ENCODE data around the gene FN1.

The FN1 gene

DNA sequence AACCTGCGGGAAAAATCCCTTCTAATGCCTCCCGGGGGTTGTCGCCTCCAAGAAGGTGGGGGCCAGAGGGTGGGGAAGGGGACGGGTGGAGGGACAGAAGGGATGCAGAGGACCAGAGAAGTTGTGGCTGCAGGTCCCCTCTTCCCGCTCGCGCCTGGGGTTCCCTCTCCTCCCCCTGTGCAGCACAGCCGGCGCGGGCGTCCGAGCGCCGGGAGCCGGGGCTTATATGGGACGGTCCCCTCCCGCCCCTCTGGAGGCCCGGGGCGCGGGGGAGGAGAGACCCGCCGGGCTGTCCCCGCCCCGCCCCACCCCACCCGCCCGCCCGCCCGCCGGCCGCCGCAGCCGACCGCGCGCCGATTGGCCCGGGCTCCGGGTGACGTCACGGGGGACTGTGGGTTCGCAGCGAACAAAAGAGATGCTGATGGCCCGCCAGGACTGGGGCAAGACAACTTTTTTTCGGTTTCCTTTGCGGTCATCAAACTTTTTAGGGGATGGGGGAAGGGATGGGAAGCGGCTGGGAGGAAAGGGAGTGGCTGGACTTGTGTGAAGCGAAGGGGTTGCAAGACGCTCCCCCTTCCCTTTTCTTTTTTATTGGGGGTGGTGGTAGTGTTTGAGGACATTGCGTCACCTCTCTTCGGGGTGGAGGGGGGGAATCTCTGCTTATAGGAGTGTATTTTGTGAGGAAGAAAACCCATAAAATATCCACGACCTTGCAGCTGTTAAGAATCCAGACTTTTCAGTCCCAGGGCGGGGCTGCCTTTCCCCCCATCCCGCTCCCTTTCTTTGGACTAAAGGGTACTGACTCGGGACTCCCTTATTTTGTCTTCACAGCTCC lies at the start of gene FN1:
Gene FN1, minus strand, starts transcription at position 199 of the 835 bp plus-strand sequence. CDS start 266 bp downstream, outside the sequence.
- H3K4me3 ChIP-seq (ENCODE audit: low read depth, low read length), result peak within 1 kb of the TSS; percentile 67
- no peaks in the 10 kb centered on the region for H3K27me3 ChIP-seq (ENCODE audit: control insufficient read depth, insufficient read depth, low read length)
- H3K36me3 ChIP-seq (ENCODE audit: control insufficient read depth, insufficient read depth, low read length), result peaks cover 22% of the 10 kb centered on the region
- no peaks in the 10 kb centered on the region for H3K9me3 ChIP-seq (ENCODE audit: control insufficient read depth, insufficient read depth, low read depth, low read length)
- H3K9ac ChIP-seq (ENCODE audit: low read length), result peak within 1 kb of the TSS; percentile 89
- peak within 1 kb of the TSS; percentile 89 for H3K27ac ChIP-seq (ENCODE audit: low read depth, low read length)
- peaks cover 14% of the 10 kb centered on the region for H3K4me1 ChIP-seq (ENCODE audit: control insufficient read depth, insufficient read depth, low read length)

DNA sequence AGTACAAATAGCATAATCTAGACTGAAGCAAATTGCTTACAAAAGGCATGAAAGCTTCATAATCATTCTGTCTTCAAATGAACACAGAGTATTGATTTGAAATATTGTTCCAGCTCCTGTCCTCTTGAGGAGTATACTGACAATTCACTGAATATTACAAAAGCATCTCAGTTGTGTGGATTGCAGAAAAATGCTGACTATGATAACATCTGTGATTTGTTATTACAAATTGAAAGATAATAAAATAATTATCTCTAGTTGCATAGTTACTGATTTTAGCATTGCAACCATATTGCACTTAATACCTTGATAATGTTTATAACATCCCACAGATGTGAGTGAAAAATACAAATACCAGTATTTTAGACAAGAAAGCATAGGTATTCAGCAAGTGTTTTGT lies 49.2 kb upstream of the FN1 start:
- Histone ChIP-seq H3K27ac (ENCODE audit: low read depth, low read length) (no peak overlapping the region), H3K36me3 (ENCODE audit: control insufficient read depth, insufficient read depth, low read length) (no peaks in the 10 kb centered on the region), H3K4me1 (ENCODE audit: control insufficient read depth, insufficient read depth, low read length) (no peaks in the 10 kb centered on the region), H3K9me3 (ENCODE audit: control insufficient read depth, insufficient read depth, low read depth, low read length) (no peaks in the 10 kb centered on the region), H3K27me3 (ENCODE audit: control insufficient read depth, insufficient read depth, low read length) (no peaks in the 10 kb centered on the region), H3K9ac (ENCODE audit: low read length) (no peak overlapping the region), H3K4me3 (ENCODE audit: low read depth, low read length) (no peak overlapping the region)

DNA sequence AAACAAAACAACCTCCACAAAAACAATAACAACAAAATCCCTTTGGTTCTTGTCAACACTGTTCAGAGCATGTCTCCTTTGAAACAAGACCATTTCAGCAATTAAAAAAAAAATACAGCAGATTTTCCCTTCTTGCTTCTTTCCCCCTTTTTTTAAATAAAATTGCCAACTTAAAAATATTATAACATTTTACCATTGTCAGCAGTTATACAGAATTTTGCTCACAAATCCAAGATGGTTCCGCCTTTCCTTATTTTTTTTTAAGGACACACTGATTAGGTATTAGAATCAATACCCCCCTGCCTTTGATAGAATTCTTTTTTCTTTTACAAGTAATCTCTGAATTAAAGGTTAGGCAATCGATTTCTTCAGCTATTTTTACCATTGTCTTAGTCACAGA lies 48.7 kb upstream of the FN1 start:
- H3K9ac ChIP-seq (ENCODE audit: low read length), result no peak overlapping the region
- H3K4me3 ChIP-seq (ENCODE audit: low read depth, low read length), result no peak overlapping the region
- H3K9me3 ChIP-seq (ENCODE audit: control insufficient read depth, insufficient read depth, low read depth, low read length), result no peaks in the 10 kb centered on the region

DNA sequence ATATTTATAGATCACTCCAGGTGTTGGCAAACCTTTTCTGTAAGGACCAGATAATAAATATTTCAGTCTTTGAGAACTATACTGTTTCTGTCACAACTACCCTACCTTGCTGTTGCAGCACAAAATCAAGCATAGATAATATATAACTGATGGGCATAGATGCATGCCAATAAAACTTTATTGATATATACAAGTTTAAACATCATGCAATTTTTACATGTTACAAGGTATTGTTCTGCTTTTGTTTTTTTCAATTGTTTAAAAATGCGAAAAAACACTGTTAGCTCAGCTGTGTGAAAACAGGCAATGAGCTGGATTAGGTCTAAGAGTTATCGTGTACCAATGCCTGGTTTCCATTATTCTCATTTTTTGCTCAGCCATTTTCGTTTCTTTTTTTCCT lies 47.6 kb upstream of the FN1 start:
- 0 out of 2 replicates have a peak, but pooled peaks cover 3% of the 10 kb centered on the region for H3K4me1 ChIP-seq (ENCODE audit: control insufficient read depth, insufficient read depth, low read length)
- H3K9me3 ChIP-seq (ENCODE audit: control insufficient read depth, insufficient read depth, low read depth, low read length), result no peaks in the 10 kb centered on the region
- H3K27me3 ChIP-seq (ENCODE audit: control insufficient read depth, insufficient read depth, low read length), result no peaks in the 10 kb centered on the region
- no peaks in the 10 kb centered on the region for H3K36me3 ChIP-seq (ENCODE audit: control insufficient read depth, insufficient read depth, low read length)
- H3K9ac ChIP-seq (ENCODE audit: low read length), result no peak overlapping the region
- no peak overlapping the region for H3K27ac ChIP-seq (ENCODE audit: low read depth, low read length)
- no peak overlapping the region for H3K4me3 ChIP-seq (ENCODE audit: low read depth, low read length)

More for the DNA sequence above, 48.7 kb upstream of the FN1 start:
- Histone ChIP-seq H3K27ac (ENCODE audit: low read depth, low read length) (no peak overlapping the region), H3K36me3 (ENCODE audit: control insufficient read depth, insufficient read depth, low read length) (no peaks in the 10 kb centered on the region), H3K4me1 (ENCODE audit: control insufficient read depth, insufficient read depth, low read length) (0 out of 2 replicates have a peak, but pooled peaks cover 3% of the 10 kb centered on the region), H3K27me3 (ENCODE audit: control insufficient read depth, insufficient read depth, low read length) (no peaks in the 10 kb centered on the region)

DNA sequence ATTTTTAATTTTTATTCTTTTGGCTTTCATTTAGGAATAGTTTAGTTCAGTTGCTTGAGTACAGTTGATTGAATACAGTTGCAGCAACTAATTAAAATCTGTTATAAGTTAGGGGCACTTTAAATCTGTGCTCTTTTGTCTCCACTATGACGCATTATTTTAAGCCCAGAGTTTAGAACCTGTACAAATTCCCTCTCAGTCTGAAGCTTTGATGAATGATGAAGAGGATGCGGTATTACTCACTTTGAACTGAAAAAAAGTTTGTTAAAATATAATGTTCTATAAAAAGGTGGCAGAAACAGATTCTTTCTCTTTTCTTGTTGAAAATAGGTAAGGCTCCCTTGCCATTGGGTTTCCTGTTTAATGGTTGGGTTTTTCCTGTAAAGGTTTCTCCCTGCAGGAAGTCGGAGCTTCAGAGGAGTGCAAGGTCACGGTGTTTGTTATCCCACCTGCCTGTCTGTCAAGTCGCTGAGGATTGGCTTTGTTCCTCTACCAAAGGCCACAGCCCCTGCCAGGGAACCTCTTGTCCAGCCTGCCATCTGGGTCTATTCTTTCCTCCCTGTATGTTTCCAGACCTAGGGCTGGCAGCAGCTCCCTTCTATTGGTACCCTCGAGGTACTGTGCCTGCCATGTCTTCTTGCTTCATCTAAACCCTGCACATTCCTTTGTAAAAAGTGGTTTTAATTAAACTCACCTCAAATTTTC lies 43.8 kb upstream of the FN1 start:
- Histone ChIP-seq H3K27ac (ENCODE audit: low read depth, low read length) (no peak overlapping the region), H3K27me3 (ENCODE audit: control insufficient read depth, insufficient read depth, low read length) (no peaks in the 10 kb centered on the region), H3K4me3 (ENCODE audit: low read depth, low read length) (no peak overlapping the region), H3K9ac (ENCODE audit: low read length) (no peak overlapping the region), H3K9me3 (ENCODE audit: control insufficient read depth, insufficient read depth, low read depth, low read length) (no peaks in the 10 kb centered on the region), H3K36me3 (ENCODE audit: control insufficient read depth, insufficient read depth, low read length) (no peaks in the 10 kb centered on the region), H3K4me1 (ENCODE audit: control insufficient read depth, insufficient read depth, low read length) (0 out of 2 replicates have a peak, but pooled peaks cover 3% of the 10 kb centered on the region)

DNA sequence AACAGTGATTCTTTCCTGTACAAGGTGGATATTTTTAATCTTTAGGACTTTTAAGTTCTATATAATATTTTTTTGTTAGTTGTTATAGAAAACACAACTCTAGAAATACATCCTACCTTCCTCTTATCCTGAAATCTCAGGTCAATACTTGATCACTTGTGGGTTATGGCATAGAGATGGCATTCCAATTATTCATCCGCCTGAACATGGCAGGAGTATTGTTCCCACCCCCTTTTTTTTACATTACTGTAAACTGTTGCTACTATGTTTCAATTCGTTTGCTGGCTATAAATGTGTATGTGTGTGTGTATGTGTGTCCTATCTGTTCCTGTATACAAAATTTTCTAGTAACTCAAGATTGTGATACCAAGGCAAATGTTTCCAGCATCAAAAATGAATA lies 43.3 kb upstream of the FN1 start:
- Histone ChIP-seq H3K4me3 (ENCODE audit: low read depth, low read length) (no peak overlapping the region), H3K27ac (ENCODE audit: low read depth, low read length) (no peak overlapping the region), H3K9ac (ENCODE audit: low read length) (no peak overlapping the region), H3K27me3 (ENCODE audit: control insufficient read depth, insufficient read depth, low read length) (no peaks in the 10 kb centered on the region), H3K4me1 (ENCODE audit: control insufficient read depth, insufficient read depth, low read length) (0 out of 2 replicates have a peak, but pooled peaks cover 3% of the 10 kb centered on the region), H3K9me3 (ENCODE audit: control insufficient read depth, insufficient read depth, low read depth, low read length) (no peaks in the 10 kb centered on the region), H3K36me3 (ENCODE audit: control insufficient read depth, insufficient read depth, low read length) (no peaks in the 10 kb centered on the region)

DNA sequence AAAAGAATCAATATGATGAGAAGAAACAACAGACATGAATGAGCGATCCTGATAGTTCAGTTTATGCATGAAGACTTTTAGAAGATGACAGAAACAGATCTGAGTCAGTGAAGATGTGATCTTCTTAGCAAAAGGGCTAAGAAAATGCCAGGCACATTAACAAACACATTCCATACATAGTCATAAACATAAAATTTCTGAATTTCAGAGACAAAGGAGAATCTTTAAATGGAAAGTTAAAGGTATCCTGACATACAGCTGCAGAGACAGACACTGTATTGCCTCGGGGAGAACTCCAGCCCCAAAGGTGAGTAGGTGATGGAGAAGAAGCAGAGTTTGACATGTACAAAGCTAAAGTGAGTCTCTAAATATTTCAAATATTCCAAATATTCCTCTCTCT lies 40.6 kb upstream of the FN1 start:
- Histone ChIP-seq H3K36me3 (ENCODE audit: control insufficient read depth, insufficient read depth, low read length) (no peaks in the 10 kb centered on the region), H3K27ac (ENCODE audit: low read depth, low read length) (no peak overlapping the region), H3K9me3 (ENCODE audit: control insufficient read depth, insufficient read depth, low read depth, low read length) (no peaks in the 10 kb centered on the region), H3K9ac (ENCODE audit: low read length) (no peak overlapping the region), H3K27me3 (ENCODE audit: control insufficient read depth, insufficient read depth, low read length) (no peaks in the 10 kb centered on the region), H3K4me1 (ENCODE audit: control insufficient read depth, insufficient read depth, low read length) (0 out of 2 replicates have a peak, but pooled peaks cover 3% of the 10 kb centered on the region), H3K4me3 (ENCODE audit: low read depth, low read length) (no peak overlapping the region)

DNA sequence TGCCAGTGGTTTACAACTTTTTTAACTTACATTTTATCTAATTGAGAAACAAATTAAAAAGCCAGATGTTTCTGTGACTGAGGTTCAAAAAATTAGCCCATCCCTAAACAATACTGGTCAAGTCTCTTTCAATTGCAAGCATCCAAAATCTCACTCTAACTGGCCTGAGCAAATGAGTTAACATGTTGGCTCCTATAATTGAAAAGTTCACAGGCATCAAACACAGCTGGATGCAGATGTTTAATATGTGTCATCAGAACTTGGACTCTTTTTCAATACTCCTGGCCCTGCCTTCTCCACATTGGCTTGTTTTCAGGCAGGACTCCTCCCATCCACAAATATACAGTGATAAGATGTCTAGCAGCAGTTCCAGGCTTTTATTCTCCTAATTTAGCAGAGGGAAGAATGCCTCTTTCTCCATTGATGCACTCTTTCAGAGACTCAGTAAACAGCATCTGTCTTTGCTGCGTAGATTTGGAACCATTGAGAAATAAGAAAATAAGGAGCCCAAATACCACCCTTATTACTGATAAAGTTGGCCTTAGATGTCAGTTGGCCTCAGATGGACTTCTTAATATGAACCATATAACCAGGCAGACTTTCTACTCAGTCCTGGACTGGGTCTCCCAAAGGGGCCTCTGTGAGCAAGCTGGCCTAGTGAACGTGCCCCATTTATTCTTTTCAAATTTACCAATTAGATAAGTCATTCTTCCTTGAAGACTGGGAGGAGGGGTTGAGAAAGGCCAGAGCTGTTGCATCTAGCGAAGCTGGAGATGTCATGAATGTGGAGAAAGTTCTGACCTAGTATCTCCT lies 30.4 kb upstream of the FN1 start:
- Histone ChIP-seq H3K27ac (ENCODE audit: low read depth, low read length) (no peak overlapping the region), H3K9me3 (ENCODE audit: control insufficient read depth, insufficient read depth, low read depth, low read length) (no peaks in the 10 kb centered on the region), H3K4me3 (ENCODE audit: low read depth, low read length) (no peak overlapping the region), H3K9ac (ENCODE audit: low read length) (no peak overlapping the region), H3K27me3 (ENCODE audit: control insufficient read depth, insufficient read depth, low read length) (no peaks in the 10 kb centered on the region), H3K36me3 (ENCODE audit: control insufficient read depth, insufficient read depth, low read length) (no peaks in the 10 kb centered on the region), H3K4me1 (ENCODE audit: control insufficient read depth, insufficient read depth, low read length) (no peaks in the 10 kb centered on the region)

DNA sequence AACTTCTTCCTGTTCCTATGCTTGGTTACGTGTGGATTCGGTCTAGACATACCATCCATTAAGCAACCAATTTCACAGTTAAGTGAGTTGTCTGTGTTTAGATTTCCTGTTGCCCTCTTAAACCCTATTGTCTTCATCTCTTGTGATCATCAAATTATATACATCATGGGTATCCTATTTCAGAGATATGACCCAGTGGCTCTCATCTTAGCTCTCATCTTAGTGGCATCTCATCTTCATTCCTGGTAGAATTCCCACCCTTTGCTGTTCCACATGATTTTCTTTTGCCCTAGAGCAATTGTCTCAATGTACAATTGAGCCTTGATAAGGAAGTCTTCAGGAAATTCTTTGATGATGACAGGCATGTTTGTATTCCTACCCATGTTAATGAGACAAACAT lies 29.4 kb upstream of the FN1 start:
- Histone ChIP-seq H3K27ac (ENCODE audit: low read depth, low read length) (no peak overlapping the region), H3K4me3 (ENCODE audit: low read depth, low read length) (no peak overlapping the region), H3K27me3 (ENCODE audit: control insufficient read depth, insufficient read depth, low read length) (no peaks in the 10 kb centered on the region), H3K9me3 (ENCODE audit: control insufficient read depth, insufficient read depth, low read depth, low read length) (no peaks in the 10 kb centered on the region), H3K4me1 (ENCODE audit: control insufficient read depth, insufficient read depth, low read length) (no peaks in the 10 kb centered on the region), H3K9ac (ENCODE audit: low read length) (no peak overlapping the region), H3K36me3 (ENCODE audit: control insufficient read depth, insufficient read depth, low read length) (no peaks in the 10 kb centered on the region)

DNA sequence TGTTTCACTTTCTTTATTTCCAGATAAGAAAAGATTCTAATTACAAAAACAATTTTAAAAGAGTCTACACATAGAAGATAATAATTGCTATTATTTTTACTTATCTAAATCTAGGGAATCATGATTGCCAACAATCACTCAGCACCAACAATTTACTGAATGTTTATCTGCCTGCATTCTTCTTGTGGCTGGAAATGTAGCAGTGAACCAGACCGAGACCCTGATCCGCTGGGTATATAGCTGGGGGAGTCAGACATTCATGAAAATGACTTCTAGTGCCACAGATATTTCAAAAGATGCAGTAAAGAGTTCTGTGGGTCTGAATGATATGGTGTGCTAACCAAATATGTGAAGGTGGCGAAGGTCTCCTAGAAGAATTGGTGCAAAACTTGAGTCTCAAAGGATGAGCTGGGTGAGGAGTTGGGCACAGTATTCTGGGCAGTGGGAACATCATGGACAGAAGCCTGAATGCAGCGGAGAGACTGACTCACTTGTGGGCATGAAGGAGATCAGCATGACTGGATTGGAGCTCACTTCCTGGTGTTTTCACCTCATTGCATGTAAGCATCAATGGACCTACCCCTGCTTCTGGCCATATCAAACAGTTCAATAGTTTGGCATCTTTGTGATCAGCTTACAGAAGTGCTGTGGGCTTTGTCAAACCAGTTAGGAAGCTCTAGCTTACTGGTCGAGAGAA lies 26.1 kb upstream of the FN1 start:
- no peaks in the 10 kb centered on the region for H3K36me3 ChIP-seq (ENCODE audit: control insufficient read depth, insufficient read depth, low read length)
- no peaks in the 10 kb centered on the region for H3K4me1 ChIP-seq (ENCODE audit: control insufficient read depth, insufficient read depth, low read length)
- H3K27ac ChIP-seq (ENCODE audit: low read depth, low read length), result no peak overlapping the region
- H3K9me3 ChIP-seq (ENCODE audit: control insufficient read depth, insufficient read depth, low read depth, low read length), result no peaks in the 10 kb centered on the region
- H3K9ac ChIP-seq (ENCODE audit: low read length), result no peak overlapping the region
- H3K27me3 ChIP-seq (ENCODE audit: control insufficient read depth, insufficient read depth, low read length), result no peaks in the 10 kb centered on the region
- no peak overlapping the region for H3K4me3 ChIP-seq (ENCODE audit: low read depth, low read length)

All from HUES6 (cell line).